ENCODE results near the gene AQP12A.
A peak's percentile ranks its signal among the peaks of the same experiment; 100 is the strongest.

AQP12A gene

GRCh38 chr2:240722796-240723735, 31.4 kb downstream of the AQP12A start:
- DNase-seq (ENCODE audit: low spot score) = no peak

GRCh38 chr2:240723851-240724250, 32.2 kb downstream of the AQP12A start:
- DNase-seq (ENCODE audit: low spot score) = no peak

GRCh38 chr2:240724431-240724830, 32.8 kb downstream of the AQP12A start:
- no peak for DNase-seq (ENCODE audit: low spot score)

- no peak for DNase-seq (ENCODE audit: low spot score)
These were observed 33.6 kb downstream of the AQP12A start for GRCh38 chr2:240725266-240725665.

- no peak for DNase-seq (ENCODE audit: low spot score)
These were observed 34.0 kb downstream of the AQP12A start for GRCh38 chr2:240725671-240726070.

GRCh38 chr2:240726876-240727275, 35.2 kb downstream of the AQP12A start:
- DNase-seq (ENCODE audit: low spot score) = no peak

- no peak for DNase-seq (ENCODE audit: low spot score)
These were observed 35.8 kb downstream of the AQP12A start for GRCh38 chr2:240727439-240727838.

- DNase-seq (ENCODE audit: low spot score) = no peak
These were observed 36.2 kb downstream of the AQP12A start for GRCh38 chr2:240727913-240728312.

- DNase-seq (ENCODE audit: low spot score) = no peak
These were observed 36.7 kb downstream of the AQP12A start for GRCh38 chr2:240728361-240728760.

GRCh38 chr2:240728827-240729226, 37.2 kb downstream of the AQP12A start:
- no peak for DNase-seq (ENCODE audit: low spot score)

- DNase-seq (ENCODE audit: low spot score) = no peak
These were observed 39.0 kb downstream of the AQP12A start for GRCh38 chr2:240730501-240731177.

- no peak for DNase-seq (ENCODE audit: low spot score)
These were observed 39.5 kb downstream of the AQP12A start for GRCh38 chr2:240731178-240731545.

GRCh38 chr2:240732184-240732583, 40.5 kb downstream of the AQP12A start:
- no peak for DNase-seq (ENCODE audit: low spot score)

- DNase-seq (ENCODE audit: low spot score) = no peak
These were observed 41.4 kb downstream of the AQP12A start for GRCh38 chr2:240732911-240733622.

- DNase-seq (ENCODE audit: low spot score) = peak; percentile 64
These were observed 42.3 kb downstream of the AQP12A start for GRCh38 chr2:240733803-240734495.

GRCh38 chr2:240734756-240735155, 43.1 kb downstream of the AQP12A start:
- DNase-seq (ENCODE audit: low spot score) = no peak

GRCh38 chr2:240735476-240735875, 43.8 kb downstream of the AQP12A start:
- no peak for DNase-seq (ENCODE audit: low spot score)

GRCh38 chr2:240736281-240737250, 44.9 kb downstream of the AQP12A start:
- DNase-seq (ENCODE audit: low spot score) = no peak

GRCh38 chr2:240737512-240737911, 45.8 kb downstream of the AQP12A start:
- no peak for DNase-seq (ENCODE audit: low spot score)

- DNase-seq (ENCODE audit: low spot score) = no peak
These were observed 46.3 kb downstream of the AQP12A start for GRCh38 chr2:240737958-240738357.

GRCh38 chr2:240739797-240740196, 48.1 kb downstream of the AQP12A start:
- no peak for DNase-seq (ENCODE audit: low spot score)
